Endothelial cell of umbilical vein (primary cell): ENCODE results near the gene ZNF668.

Source experiments
- CTCF ChIP-seq, 2 donors: IDR thresholded peaks; 1 replicate in 1 of 2; 2 replicates in 1 of 2; pipeline ENCODE4 v1.5.1; 2011; ENCODE audit warnings: low read length in 2 of 2, mild to moderate bottlenecking in 2 of 2, moderate library complexity in 2 of 2, control low read depth in 1 of 2, inconsistent platforms in 1 of 2, low read depth in 1 of 2; ENCODE audit not compliant: insufficient read depth in 1 of 2; ENCODE audit errors: extremely low read depth in 1 of 2
- EZH2 ChIP-seq: IDR thresholded peaks from 2 replicates; pipeline ENCODE4 v1.6.1; 2012; ENCODE audit warnings: borderline replicate concordance, low read depth, mild to moderate bottlenecking, moderate library complexity, low read length, inconsistent platforms; ENCODE audit not compliant: severe bottlenecking
- POLR2A ChIP-seq: IDR thresholded peaks from 2 replicates; pipeline ENCODE4 v1.6.1; 2012; ENCODE audit warnings: low read depth, mild to moderate bottlenecking, control low read depth, low read length
- POLR2AphosphoS5 ChIP-seq: IDR thresholded peaks from 2 replicates; pipeline ENCODE4 v1.6.1; 2012; ENCODE audit warnings: low read depth, mild to moderate bottlenecking, control low read depth, low read length, moderate library complexity; ENCODE audit not compliant: insufficient read depth
- TF ChIP-seq, protein P1 (sequence below): IDR thresholded peaks from 2 replicates; pipeline ENCODE4 v1.6.1; 2011; ENCODE audit not compliant: insufficient read depth, insufficient read length

DNA sequence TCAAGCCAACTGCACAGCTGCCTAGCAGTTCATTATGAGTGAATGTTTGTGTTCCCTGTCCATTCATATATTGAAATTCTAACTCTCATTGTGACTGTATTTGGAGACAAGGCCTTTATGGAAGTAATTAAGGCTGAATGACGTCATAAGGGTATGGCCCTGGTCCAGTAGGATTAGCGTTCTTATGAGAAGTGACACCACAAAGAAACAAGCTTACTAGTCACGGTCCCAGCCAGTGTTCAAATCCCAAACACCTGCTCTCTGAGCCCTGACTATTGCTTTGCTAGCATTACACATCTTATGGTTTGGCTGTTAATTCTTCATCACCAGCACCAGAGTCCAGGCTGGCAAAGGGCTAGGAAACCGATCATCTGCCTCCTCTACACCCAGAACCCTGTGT is 2.2 kb downstream of the ZNF668 start:
- TF ChIP-seq CTCF (IDR thresholded peaks at IDR 0.05; ENCODE audit: extremely low read depth in 1 of 2, insufficient read depth in 1 of 2, low read depth in 1 of 2, low read length in 2 of 2): no peak
- no peak for TF ChIP-seq POLR2A
- no peak for TF ChIP-seq EZH2
- TF ChIP-seq POLR2AphosphoS5: no peak
- TF ChIP-seq, protein P1, sequence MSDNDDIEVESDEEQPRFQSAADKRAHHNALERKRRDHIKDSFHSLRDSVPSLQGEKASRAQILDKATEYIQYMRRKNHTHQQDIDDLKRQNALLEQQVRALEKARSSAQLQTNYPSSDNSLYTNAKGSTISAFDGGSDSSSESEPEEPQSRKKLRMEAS: no peak
